ENCODE results near the gene SLC4A2.

- TF ChIP-seq TCF7L2 (IDR thresholded peaks at IDR 0.05; ENCODE audit: borderline replicate concordance, low read depth, low read length) (no peak), ZNF707 (tag by site-specific recombination; IDR thresholded peaks at IDR 0.05) (no peak), GLIS1 (tag by site-specific recombination; IDR thresholded peaks at IDR 0.05) (no peak)
Measured at GRCh38 chr7:151020231-151020630, 39.2 kb upstream of the SLC4A2 start.
